ENCODE results near the gene GRIK3. TPM values are rescaled to one million over a fixed set of nuclear protein-coding genes. Genes with fewer than 3 reads are reported as not detected.

GRIK3 gene
- total RNA-seq, 2 donors from 2014 or later: 0.14 TPM

GRCh38 chr1:36783475-36783874 lies 250.8 kb downstream of the GRIK3 start:
- DNase-seq (ENCODE audit: low spot score): no peak
- H3K9me3 ChIP-seq: no peaks in the 10 kb centered on the region
- H3K36me3 ChIP-seq: no peaks in the 10 kb centered on the region
- no peak for ATAC-seq (ENCODE audit: insufficient number of reproducible peaks, low FRiP score, low read depth)
- TF ChIP-seq CTCF (IDR thresholded peaks at IDR 0.05): no peak
- no peaks in the 10 kb centered on the region for H3K27me3 ChIP-seq (replicated peaks; ENCODE audit: insufficient read depth)
- no peaks in the 10 kb centered on the region for H3K4me1 ChIP-seq (ENCODE audit: control insufficient read depth in 1 of 2, low read depth in 2 of 2)
- no peak overlapping the region for H3K27ac ChIP-seq
- H3K4me3 ChIP-seq: no peak overlapping the region

- DNase-seq (ENCODE audit: low spot score) (no peak), ATAC-seq (ENCODE audit: insufficient number of reproducible peaks, low FRiP score, low read depth) (no peak)
- H3K36me3 ChIP-seq: no peaks in the 10 kb centered on the region
- H3K4me1 ChIP-seq (ENCODE audit: control insufficient read depth in 1 of 2, low read depth in 2 of 2): no peaks in the 10 kb centered on the region
- no peak for TF ChIP-seq CTCF (IDR thresholded peaks at IDR 0.05)
- no peak overlapping the region for H3K27ac ChIP-seq
- H3K27me3 ChIP-seq (replicated peaks; ENCODE audit: insufficient read depth): no peaks in the 10 kb centered on the region
- no peaks in the 10 kb centered on the region for H3K9me3 ChIP-seq
- no peak overlapping the region for H3K4me3 ChIP-seq
These were observed 251.5 kb downstream of the GRIK3 start for GRCh38 chr1:36782785-36783184.

GRCh38 chr1:36782085-36782484 lies 252.2 kb downstream of the GRIK3 start:
- TF ChIP-seq CTCF (IDR thresholded peaks at IDR 0.05): no peak
- ATAC-seq (ENCODE audit: insufficient number of reproducible peaks, low FRiP score, low read depth): no peak
- no peaks in the 10 kb centered on the region for H3K36me3 ChIP-seq
- H3K4me3 ChIP-seq: no peak overlapping the region
- H3K4me1 ChIP-seq (ENCODE audit: control insufficient read depth in 1 of 2, low read depth in 2 of 2): no peaks in the 10 kb centered on the region
- no peaks in the 10 kb centered on the region for H3K27me3 ChIP-seq (replicated peaks; ENCODE audit: insufficient read depth)
- no peaks in the 10 kb centered on the region for H3K9me3 ChIP-seq
- no peak overlapping the region for H3K27ac ChIP-seq
- no peak for DNase-seq (ENCODE audit: low spot score)

- no peaks in the 10 kb centered on the region for H3K36me3 ChIP-seq
These were observed 253.2 kb downstream of the GRIK3 start for GRCh38 chr1:36781098-36781497.

GRCh38 chr1:36778740-36779139 lies 255.6 kb downstream of the GRIK3 start:
- Histone ChIP-seq H3K4me1 (ENCODE audit: control insufficient read depth in 1 of 2, low read depth in 2 of 2) (no peaks in the 10 kb centered on the region), H3K4me3 (no peak overlapping the region), H3K27me3 (replicated peaks; ENCODE audit: insufficient read depth) (no peaks in the 10 kb centered on the region), H3K36me3 (no peaks in the 10 kb centered on the region), H3K27ac (no peak overlapping the region), H3K9me3 (no peaks in the 10 kb centered on the region)
- TF ChIP-seq CTCF (IDR thresholded peaks at IDR 0.05): no peak
- no peak for ATAC-seq (ENCODE audit: insufficient number of reproducible peaks, low FRiP score, low read depth)
- DNase-seq (ENCODE audit: low spot score): no peak

More at GRCh38 chr1:36781098-36781497, 253.2 kb downstream of the GRIK3 start:
- H3K27ac ChIP-seq: no peak overlapping the region
- no peaks in the 10 kb centered on the region for H3K9me3 ChIP-seq
- no peaks in the 10 kb centered on the region for H3K27me3 ChIP-seq (replicated peaks; ENCODE audit: insufficient read depth)
- H3K4me3 ChIP-seq: no peak overlapping the region
- no peak for TF ChIP-seq CTCF (IDR thresholded peaks at IDR 0.05)
- no peaks in the 10 kb centered on the region for H3K4me1 ChIP-seq (ENCODE audit: control insufficient read depth in 1 of 2, low read depth in 2 of 2)
- DNase-seq (ENCODE audit: low spot score) (no peak), ATAC-seq (ENCODE audit: insufficient number of reproducible peaks, low FRiP score, low read depth) (no peak)

Measured in thoracic aorta (tissue), 2 donors.